Measurements from ENCODE around the gene LRIT1.

LRIT1 gene

GRCh38 chr10:84227810-84228209, 13.5 kb downstream of the LRIT1 start:
- no peak overlapping the region for H3K4me3 ChIP-seq (ENCODE audit: low read depth, low read length)
- no peak for TF ChIP-seq CTCF (IDR thresholded peaks at IDR 0.05; ENCODE audit: control insufficient read depth, extremely low read depth, insufficient read depth)
- DNase-seq (ENCODE audit: low read depth), result no peak

GRCh38 chr10:84226616-84227015, 14.7 kb downstream of the LRIT1 start:
- no peak for DNase-seq (ENCODE audit: low read depth)
- TF ChIP-seq CTCF (IDR thresholded peaks at IDR 0.05; ENCODE audit: control insufficient read depth, extremely low read depth, insufficient read depth), result no peak
- no peak overlapping the region for H3K4me3 ChIP-seq (ENCODE audit: low read depth, low read length)

- no peak for TF ChIP-seq CTCF (IDR thresholded peaks at IDR 0.05; ENCODE audit: control insufficient read depth, extremely low read depth, insufficient read depth)
- DNase-seq (ENCODE audit: low read depth), result no peak
These were observed 15.7 kb downstream of the LRIT1 start, which contains the start of gene LRIT2 for GRCh38 chr10:84225427-84226173. TSS of gene LRIT2 (minus strand) at chr10:84225544. CDS start at chr10:84225520, 24 bp downstream.

GRCh38 chr10:84224411-84225028, 16.8 kb downstream of the LRIT1 start:
- no peak for TF ChIP-seq CTCF (IDR thresholded peaks at IDR 0.05; ENCODE audit: control insufficient read depth, extremely low read depth, insufficient read depth)
- no peak for DNase-seq (ENCODE audit: low read depth)

More at GRCh38 chr10:84225427-84226173, 15.7 kb downstream of the LRIT1 start, which contains the start of gene LRIT2:
- H3K4me3 ChIP-seq (ENCODE audit: low read depth, low read length), result no peak within 1 kb of the TSS

GRCh38 chr10:84221916-84222315, 19.4 kb downstream of the LRIT1 start:
- H3K4me3 ChIP-seq (ENCODE audit: low read depth, low read length), result no peak overlapping the region
- no peak for DNase-seq (ENCODE audit: low read depth)
- TF ChIP-seq CTCF (IDR thresholded peaks at IDR 0.05; ENCODE audit: control insufficient read depth, extremely low read depth, insufficient read depth), result no peak

More at GRCh38 chr10:84224411-84225028, 16.8 kb downstream of the LRIT1 start:
- no peak overlapping the region for H3K4me3 ChIP-seq (ENCODE audit: low read depth, low read length)

GRCh38 chr10:84217746-84218145, 23.6 kb downstream of the LRIT1 start:
- no peak for DNase-seq (ENCODE audit: low read depth)
- H3K4me3 ChIP-seq (ENCODE audit: low read depth, low read length), result no peak overlapping the region
- no peak for TF ChIP-seq CTCF (IDR thresholded peaks at IDR 0.05; ENCODE audit: control insufficient read depth, extremely low read depth, insufficient read depth)

Measured in LNCaP clone FGC (cell line).